NCI-H446 (cell line): ENCODE data around the gene PLXNA1.

ENCODE experiments used
- DNase-seq, 2 experiments: peaks; one replicate each; lab custom pipeline; 2025; lab: John Stamatoyannopoulos, UW

Gene PLXNA1

GRCh38 chr3:126987596-126987995 lies 4.7 kb downstream of the PLXNA1 start:
- DNase-seq, result no peak

DNA sequence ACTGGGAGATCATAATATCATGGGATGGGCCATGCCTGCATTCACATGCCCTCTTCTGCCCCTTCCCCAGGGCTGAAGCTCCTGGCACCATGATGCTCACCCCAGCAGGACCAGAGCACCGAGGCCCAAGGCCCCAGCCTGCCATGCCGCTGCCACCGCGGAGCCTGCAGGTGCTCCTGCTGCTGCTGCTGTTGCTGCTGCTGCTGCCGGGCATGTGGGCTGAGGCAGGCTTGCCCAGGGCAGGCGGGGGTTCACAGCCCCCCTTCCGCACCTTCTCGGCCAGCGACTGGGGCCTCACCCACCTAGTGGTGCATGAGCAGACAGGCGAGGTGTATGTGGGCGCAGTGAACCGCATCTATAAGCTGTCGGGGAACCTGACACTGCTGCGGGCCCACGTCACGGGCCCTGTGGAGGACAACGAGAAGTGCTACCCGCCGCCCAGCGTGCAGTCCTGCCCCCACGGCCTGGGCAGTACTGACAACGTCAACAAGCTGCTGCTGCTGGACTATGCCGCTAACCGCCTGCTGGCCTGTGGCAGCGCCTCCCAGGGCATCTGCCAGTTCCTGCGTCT lies 5.6 kb downstream of the PLXNA1 start:
- DNase-seq, result no peak

DNA sequence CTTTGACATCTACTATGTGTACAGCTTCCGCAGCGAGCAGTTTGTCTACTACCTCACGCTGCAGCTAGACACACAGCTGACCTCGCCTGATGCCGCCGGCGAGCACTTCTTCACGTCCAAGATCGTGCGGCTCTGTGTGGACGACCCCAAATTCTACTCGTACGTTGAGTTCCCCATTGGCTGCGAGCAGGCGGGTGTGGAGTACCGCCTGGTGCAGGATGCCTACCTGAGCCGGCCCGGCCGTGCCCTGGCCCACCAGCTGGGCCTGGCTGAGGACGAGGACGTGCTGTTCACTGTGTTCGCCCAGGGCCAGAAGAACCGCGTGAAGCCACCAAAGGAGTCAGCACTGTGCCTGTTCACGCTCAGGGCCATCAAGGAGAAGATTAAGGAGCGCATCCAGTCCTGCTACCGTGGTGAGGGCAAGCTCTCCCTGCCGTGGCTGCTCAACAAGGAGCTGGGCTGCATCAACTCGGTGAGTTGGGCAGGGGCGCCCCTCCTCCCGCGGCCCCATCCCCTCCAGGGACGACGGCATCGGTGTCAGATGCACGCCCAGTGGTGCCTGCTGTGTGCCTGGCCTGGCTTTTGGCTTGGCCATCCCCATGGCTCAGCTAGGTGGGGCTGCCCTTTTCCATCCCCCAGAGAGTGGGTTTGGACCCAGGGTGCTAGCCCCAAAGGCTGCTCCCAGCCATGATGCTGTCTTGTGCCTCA lies 6.6 kb downstream of the PLXNA1 start:
- DNase-seq, result no peak

- no peak for DNase-seq
Observed at GRCh38 chr3:126990024-126990700, 7.2 kb downstream of the PLXNA1 start.

DNA sequence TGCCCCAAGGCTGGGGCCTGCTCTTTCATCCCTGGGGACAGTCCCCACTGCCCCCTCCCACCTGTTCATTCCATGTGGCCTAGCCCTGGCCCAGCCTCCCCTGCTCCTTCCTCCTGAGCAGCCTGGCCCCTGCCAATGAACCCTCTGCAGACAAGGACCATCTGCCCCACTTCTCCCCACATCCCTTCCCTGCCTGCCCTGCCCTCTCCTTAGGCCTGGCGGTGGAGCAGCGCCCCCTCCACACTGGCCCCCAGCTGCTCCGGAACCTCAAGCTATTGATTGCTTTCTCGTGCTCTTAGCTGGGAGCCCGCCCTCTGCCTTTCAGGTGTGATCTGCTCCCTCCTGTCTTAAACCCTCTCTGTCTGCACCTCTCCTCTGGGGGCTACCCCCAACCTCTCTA lies 8.0 kb downstream of the PLXNA1 start:
- DNase-seq, result no peak

- DNase-seq, result no peak
Observed at GRCh38 chr3:126991366-126992200, 8.7 kb downstream of the PLXNA1 start.

DNA sequence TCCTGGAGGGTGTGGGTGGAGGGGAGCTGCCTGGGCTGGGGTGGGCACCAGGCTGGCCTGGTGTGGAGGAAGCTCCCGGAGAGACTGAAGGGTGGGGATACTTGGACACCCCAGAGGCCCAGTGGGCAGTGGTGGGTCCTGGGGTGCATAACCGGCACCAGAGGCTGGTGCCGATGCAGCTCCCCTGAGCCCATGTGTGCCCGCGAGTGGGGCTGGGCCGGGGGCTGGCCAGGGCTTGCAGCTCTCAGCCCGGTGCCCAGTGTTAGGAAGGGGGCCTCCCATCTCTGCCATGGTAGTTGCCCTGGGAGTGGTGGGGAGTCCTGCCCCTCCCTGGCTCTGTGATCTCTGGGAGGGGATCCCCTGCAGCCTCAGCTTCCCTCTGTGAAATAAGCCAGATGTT lies 9.3 kb downstream of the PLXNA1 start:
- DNase-seq, result no peak

- DNase-seq, result no peak
Observed at GRCh38 chr3:126992776-126993175, 9.9 kb downstream of the PLXNA1 start.

GRCh38 chr3:126993436-126993835 lies 10.5 kb downstream of the PLXNA1 start:
- DNase-seq, result no peak

DNA sequence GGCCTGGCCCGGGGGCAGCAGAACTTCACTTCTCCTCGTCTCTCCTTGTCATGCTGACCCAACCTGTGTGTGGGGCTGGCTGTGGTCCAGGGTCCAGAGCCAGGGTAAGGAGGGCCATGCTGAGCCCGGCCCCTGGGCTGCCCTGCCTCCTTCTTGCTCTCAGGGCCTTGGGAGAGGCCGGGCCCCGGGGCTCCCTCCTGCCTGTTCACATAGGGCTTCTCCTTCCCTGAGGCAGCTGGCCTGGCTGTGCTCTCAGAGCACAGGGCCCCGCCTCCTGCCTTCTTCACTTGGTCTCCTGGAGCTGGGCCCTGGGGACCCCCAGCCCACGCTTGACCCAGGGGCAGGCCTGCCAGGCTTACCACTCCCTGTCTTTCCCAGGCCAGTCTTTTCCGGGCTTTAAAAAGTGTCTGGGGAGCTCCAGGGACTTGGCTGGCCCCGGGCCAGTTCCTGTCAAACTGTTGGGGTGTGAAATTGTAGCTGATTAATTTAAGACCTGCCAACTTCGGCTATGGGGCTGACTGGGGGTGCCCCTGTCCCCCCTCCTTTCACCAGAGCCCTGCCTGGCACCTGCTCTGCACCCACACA lies 11.8 kb downstream of the PLXNA1 start:
- DNase-seq, result peak in 1 of 2 experiments; percentile 28

DNA sequence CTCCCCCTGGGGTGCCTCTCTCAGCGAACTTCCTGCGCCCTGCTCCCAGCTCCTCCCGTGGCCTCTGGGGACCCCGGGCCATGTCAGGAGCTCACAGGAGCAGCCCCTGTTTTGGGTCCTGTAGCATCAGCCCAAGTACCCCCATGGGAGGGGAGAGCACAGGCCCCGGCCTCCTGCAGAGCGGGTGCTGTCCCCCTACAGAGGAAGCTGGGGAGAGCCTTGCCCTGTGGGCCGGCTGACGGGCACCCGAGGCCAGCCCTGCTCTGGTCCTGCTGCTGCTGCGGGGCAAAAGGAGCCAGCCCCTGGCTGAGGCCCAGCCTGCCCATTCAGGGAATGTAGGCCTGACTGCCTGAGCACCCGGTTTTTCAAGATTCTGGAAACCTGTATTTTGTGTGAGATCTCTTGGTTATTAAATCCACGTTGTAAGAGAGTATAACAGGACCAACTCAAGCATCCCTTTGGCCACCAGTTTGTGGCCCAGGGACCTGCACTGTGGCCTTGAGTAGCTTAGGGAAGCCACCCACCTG lies 12.4 kb downstream of the PLXNA1 start:
- no peak for DNase-seq

GRCh38 chr3:126995926-126996512 lies 13.1 kb downstream of the PLXNA1 start:
- no peak for DNase-seq

- DNase-seq, result no peak
Observed at GRCh38 chr3:126996905-126997304, 14.0 kb downstream of the PLXNA1 start.

DNA sequence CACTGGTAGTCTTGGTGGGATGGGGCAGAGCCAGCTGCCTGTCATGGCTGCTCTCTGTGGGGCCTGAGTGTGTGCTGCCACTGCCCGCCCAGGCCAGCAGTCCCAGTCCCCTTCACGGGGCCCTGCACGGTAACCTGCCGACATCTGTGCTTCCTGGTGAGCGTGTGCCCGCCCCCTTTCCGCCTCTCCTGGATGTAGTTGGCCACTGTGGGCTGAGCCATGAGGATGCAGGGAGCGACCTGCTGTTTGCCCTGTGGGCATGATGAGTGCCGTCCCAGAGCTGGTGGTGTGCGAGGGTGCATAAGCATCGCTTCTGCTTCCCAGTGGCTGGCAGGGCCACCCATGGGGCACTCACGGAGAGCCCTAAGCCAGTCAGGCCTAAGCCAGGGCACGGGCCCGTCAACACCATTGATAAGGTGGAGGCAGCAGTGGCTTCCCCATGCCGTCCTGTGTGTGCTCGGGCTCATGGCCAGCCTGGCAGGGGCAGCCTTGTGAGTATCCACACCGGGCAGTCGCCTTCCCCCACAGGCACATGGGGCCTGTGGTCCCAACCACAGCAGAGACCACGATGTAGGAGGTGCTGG lies 14.6 kb downstream of the PLXNA1 start:
- DNase-seq, result no peak

GRCh38 chr3:126998320-126998719 lies 15.4 kb downstream of the PLXNA1 start:
- no peak for DNase-seq

GRCh38 chr3:126998728-126999127 lies 15.8 kb downstream of the PLXNA1 start:
- DNase-seq, result no peak

DNA sequence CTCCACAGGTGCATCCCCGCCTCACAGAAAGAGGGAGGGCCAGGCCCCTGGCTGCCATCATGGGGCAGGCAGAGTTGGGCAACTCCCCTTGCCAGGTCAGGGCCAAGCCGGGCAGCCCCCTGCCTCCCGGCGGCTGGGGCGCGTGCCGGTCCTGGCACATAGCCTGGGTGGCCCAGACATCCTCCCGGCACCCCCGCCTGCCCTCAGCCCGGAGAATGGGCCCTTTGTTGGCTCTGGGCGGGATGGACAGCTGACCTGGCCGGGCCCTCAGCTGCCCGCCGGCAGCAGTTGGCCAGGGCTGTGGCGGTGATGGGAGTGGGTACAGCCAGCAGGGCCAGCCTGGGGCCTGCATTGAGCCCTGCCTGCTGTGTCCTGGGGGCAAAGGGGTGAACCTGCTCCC lies 16.5 kb downstream of the PLXNA1 start:
- no peak for DNase-seq

DNA sequence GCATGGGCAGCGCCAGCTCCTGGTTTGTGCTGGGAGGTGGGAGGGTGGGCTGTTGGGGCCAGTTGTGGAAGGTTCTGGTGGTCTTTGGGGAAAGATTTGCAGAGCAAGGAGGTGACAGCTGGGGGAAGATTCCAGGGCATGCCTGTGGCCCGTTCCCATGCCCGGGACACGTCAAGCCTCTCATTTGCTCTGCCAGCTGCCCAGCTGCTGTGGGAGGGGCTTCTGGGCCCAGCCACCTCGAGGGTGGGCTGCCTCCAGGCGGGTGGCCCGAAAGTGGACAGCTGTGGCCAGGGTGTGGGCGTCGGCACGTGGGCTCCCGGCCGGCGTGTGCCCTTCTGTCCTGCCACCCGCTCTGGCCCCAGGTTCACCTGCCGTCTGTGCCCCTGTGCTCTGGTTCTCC lies 17.2 kb downstream of the PLXNA1 start:
- DNase-seq, result no peak

GRCh38 chr3:127000761-127001160 lies 17.8 kb downstream of the PLXNA1 start:
- no peak for DNase-seq

GRCh38 chr3:127001486-127002194 lies 18.7 kb downstream of the PLXNA1 start:
- DNase-seq, result no peak
